Trophoblast cell (in vitro differentiated cells and primary cell): Measurements from ENCODE around the gene SLCO2A1.

ENCODE experiments used
- DNase-seq, 2 donors: peaks; one replicate each; pipeline ENCODE4 v3.0.0-alpha.2; 2016
- H2AFZ ChIP-seq: 2 replicates; pipeline ENCODE4 v1.6.1; 2013; ENCODE audit warnings: low read length, moderate library complexity, mild to moderate bottlenecking; ENCODE audit not compliant: insufficient read depth, poor library complexity
- H2AK5ac ChIP-seq: 2 replicates; pipeline ENCODE4 v1.6.1; 2013; ENCODE audit warnings: mild to moderate bottlenecking, low read length
- H2BK120ac ChIP-seq: 2 replicates; pipeline ENCODE4 v1.6.1; 2013; ENCODE audit warnings: low read length, mild to moderate bottlenecking, moderate library complexity; ENCODE audit not compliant: insufficient read depth, poor library complexity
- H2BK12ac ChIP-seq: 2 replicates; pipeline ENCODE4 v1.6.1; 2013; ENCODE audit warnings: mild to moderate bottlenecking, low read length, moderate library complexity
- H2BK5ac ChIP-seq: 2 replicates; pipeline ENCODE4 v1.6.1; 2013; ENCODE audit warnings: low read length, low read depth, moderate library complexity, mild to moderate bottlenecking; ENCODE audit not compliant: poor library complexity
- H3K14ac ChIP-seq: 2 replicates; pipeline ENCODE4 v1.6.1; 2013; ENCODE audit warnings: mild to moderate bottlenecking, low read length
- H3K18ac ChIP-seq: 2 replicates; pipeline ENCODE4 v1.6.1; 2013; ENCODE audit warnings: mild to moderate bottlenecking, low read length
- H3K23ac ChIP-seq: 2 replicates; pipeline ENCODE4 v1.6.1; 2013; ENCODE audit warnings: low read length
- H3K27ac ChIP-seq: 2 replicates; pipeline ENCODE4 v1.5.1; 2013; ENCODE audit warnings: low read depth, mild to moderate bottlenecking, inconsistent platforms, low read length, moderate library complexity
- H3K27me3 ChIP-seq: 2 replicates; pipeline ENCODE4 v1.6.1; 2013; ENCODE audit warnings: inconsistent platforms, mild to moderate bottlenecking, low read length, moderate library complexity; ENCODE audit not compliant: insufficient read depth
- H3K36me3 ChIP-seq, 2 experiments: 1 replicate in 1 of 2; 2 replicates in 1 of 2; pipeline ENCODE4 v1.6.1; 2013; ENCODE audit warnings: low read length in 2 of 2, mild to moderate bottlenecking in 2 of 2, moderate library complexity in 1 of 2; ENCODE audit not compliant: insufficient read depth in 2 of 2, control insufficient read depth in 1 of 2
- H3K4ac ChIP-seq: 2 replicates; pipeline ENCODE4 v1.6.1; 2013; ENCODE audit warnings: low read depth, mild to moderate bottlenecking, low read length, moderate library complexity
- H3K4me1 ChIP-seq, 2 experiments: 1 replicate in 1 of 2; 2 replicates in 1 of 2; pipeline ENCODE4 v1.6.1; 2013; ENCODE audit warnings: low read length in 2 of 2, mild to moderate bottlenecking in 2 of 2, moderate library complexity in 1 of 2; ENCODE audit not compliant: insufficient read depth in 2 of 2, control insufficient read depth in 1 of 2
- H3K4me2 ChIP-seq: 2 replicates; pipeline ENCODE4 v1.6.1; 2013; ENCODE audit warnings: inconsistent platforms, mild to moderate bottlenecking, low read length, moderate library complexity
- H3K4me3 ChIP-seq: 2 replicates; pipeline ENCODE4 v1.5.1; 2013; ENCODE audit warnings: mild to moderate bottlenecking, low read depth, low read length, inconsistent platforms
- H3K79me1 ChIP-seq: one replicate; pipeline ENCODE4 v1.6.1; 2013; ENCODE audit warnings: low read length
- H3K79me2 ChIP-seq: 2 replicates; pipeline ENCODE4 v1.6.1; 2013; ENCODE audit warnings: low read length, mild to moderate bottlenecking; ENCODE audit not compliant: control insufficient read depth, insufficient read depth, poor library complexity
- H3K9ac ChIP-seq: 2 replicates; pipeline ENCODE4 v1.6.1; 2013; ENCODE audit warnings: mild to moderate bottlenecking, low read length
- H3K9me3 ChIP-seq: 2 replicates; pipeline ENCODE4 v1.6.1; 2013; ENCODE audit warnings: low read depth, mild to moderate bottlenecking, control low read depth, inconsistent platforms, low read length; ENCODE audit not compliant: insufficient read depth
- H4K12ac ChIP-seq: 2 replicates; pipeline ENCODE4 v1.6.1; 2013; ENCODE audit warnings: low read depth, mild to moderate bottlenecking, low read length, moderate library complexity
- H4K8ac ChIP-seq: 2 replicates; pipeline ENCODE4 v1.6.1; 2013; ENCODE audit warnings: low read depth, mild to moderate bottlenecking, low read length, moderate library complexity
- H4K91ac ChIP-seq: one replicate; pipeline ENCODE4 v1.6.1; 2013; ENCODE audit warnings: low read depth, mild to moderate bottlenecking, low read length, moderate library complexity
- WGBS: extraction: QIAGEN DNeasy Blood & Tissue Kit; methylation state at CpG from one replicate; pipeline ENCODE4 v1.1.7; 2013; ENCODE audit warnings: missing lambda C conversion rate; ENCODE audit not compliant: insufficient read length, insufficient coverage; ENCODE audit errors: extremely low coverage; 5-methylcytosine and 5-hydroxymethylcytosine counted together

The SLCO2A1 gene

GRCh38 chr3:134052370-134052769 is 22.6 kb upstream of the SLCO2A1 start:
- no peak overlapping the region for H2BK12ac ChIP-seq
- no peak overlapping the region for H4K12ac ChIP-seq
- no peaks in the 10 kb centered on the region for H3K27me3 ChIP-seq
- H3K4me1 ChIP-seq: peaks cover 10 to 18% of the 10 kb centered on the region in 2 experiments
- H3K4ac ChIP-seq: no peak overlapping the region
- DNase-seq: no peak
- H2AFZ ChIP-seq: no peak overlapping the region
- no peak overlapping the region for H3K4me3 ChIP-seq
- WGBS: no CpG with 5 or more reads among the region's 4 CpGs
- no peak overlapping the region for H2AK5ac ChIP-seq
- H3K27ac ChIP-seq: no peak overlapping the region
- H3K79me2 ChIP-seq: no peaks in the 10 kb centered on the region
- H3K18ac ChIP-seq: no peak overlapping the region
- H2BK5ac ChIP-seq: no peak overlapping the region
- H4K91ac ChIP-seq: no peak overlapping the region
- no peaks in the 10 kb centered on the region for H3K9me3 ChIP-seq
- H3K23ac ChIP-seq: no peak overlapping the region
- no peak overlapping the region for H2BK120ac ChIP-seq
- no peak overlapping the region for H3K9ac ChIP-seq
- H3K14ac ChIP-seq: no peak overlapping the region
- H3K36me3 ChIP-seq: no peaks in the 10 kb centered on the region
- no peak overlapping the region for H4K8ac ChIP-seq
- no peak overlapping the region for H3K4me2 ChIP-seq
- H3K79me1 ChIP-seq: peaks cover 9% of the 10 kb centered on the region

DNA sequence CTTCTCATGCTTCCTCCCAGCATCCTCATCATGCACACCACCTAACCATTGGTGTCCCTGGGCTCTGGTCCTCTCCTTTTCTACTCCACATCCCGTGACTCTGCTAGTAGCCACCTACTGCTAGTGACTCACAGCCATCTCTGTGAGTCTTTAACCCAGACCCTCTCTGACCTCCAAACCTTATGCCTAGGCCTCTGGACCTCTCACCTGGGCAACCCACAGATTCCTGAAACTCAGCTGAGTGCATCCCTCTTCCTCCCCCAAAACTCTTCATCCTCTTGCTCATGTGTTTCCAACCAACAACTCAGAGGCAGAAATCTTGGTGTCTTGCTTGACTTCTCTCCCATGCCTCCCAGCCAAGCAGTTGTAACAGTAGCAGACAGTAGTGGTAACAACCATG is 20.0 kb upstream of the SLCO2A1 start:
- no peak overlapping the region for H3K14ac ChIP-seq
- no peak for DNase-seq
- no peak overlapping the region for H2AK5ac ChIP-seq
- no peak overlapping the region for H2BK12ac ChIP-seq
- no peak overlapping the region for H3K23ac ChIP-seq
- H3K4me3 ChIP-seq: no peak overlapping the region
- H2AFZ ChIP-seq: no peak overlapping the region
- H3K4me1 ChIP-seq: peaks cover 0 to 4% of the 10 kb centered on the region in 2 experiments
- H3K27me3 ChIP-seq: no peaks in the 10 kb centered on the region
- no peak overlapping the region for H4K12ac ChIP-seq
- no peak overlapping the region for H4K91ac ChIP-seq
- no CpG with 5 or more reads among the region's 1 CpG for WGBS
- no peak overlapping the region for H2BK120ac ChIP-seq
- no peak overlapping the region for H2BK5ac ChIP-seq
- H3K27ac ChIP-seq: no peak overlapping the region
- no peaks in the 10 kb centered on the region for H3K36me3 ChIP-seq
- H4K8ac ChIP-seq: no peak overlapping the region
- H3K9me3 ChIP-seq: peaks cover 5% of the 10 kb centered on the region
- no peak overlapping the region for H3K18ac ChIP-seq
- no peak overlapping the region for H3K4ac ChIP-seq
- no peak overlapping the region for H3K4me2 ChIP-seq
- no peak overlapping the region for H3K9ac ChIP-seq
- H3K79me2 ChIP-seq: no peaks in the 10 kb centered on the region
- no peaks in the 10 kb centered on the region for H3K79me1 ChIP-seq

DNA sequence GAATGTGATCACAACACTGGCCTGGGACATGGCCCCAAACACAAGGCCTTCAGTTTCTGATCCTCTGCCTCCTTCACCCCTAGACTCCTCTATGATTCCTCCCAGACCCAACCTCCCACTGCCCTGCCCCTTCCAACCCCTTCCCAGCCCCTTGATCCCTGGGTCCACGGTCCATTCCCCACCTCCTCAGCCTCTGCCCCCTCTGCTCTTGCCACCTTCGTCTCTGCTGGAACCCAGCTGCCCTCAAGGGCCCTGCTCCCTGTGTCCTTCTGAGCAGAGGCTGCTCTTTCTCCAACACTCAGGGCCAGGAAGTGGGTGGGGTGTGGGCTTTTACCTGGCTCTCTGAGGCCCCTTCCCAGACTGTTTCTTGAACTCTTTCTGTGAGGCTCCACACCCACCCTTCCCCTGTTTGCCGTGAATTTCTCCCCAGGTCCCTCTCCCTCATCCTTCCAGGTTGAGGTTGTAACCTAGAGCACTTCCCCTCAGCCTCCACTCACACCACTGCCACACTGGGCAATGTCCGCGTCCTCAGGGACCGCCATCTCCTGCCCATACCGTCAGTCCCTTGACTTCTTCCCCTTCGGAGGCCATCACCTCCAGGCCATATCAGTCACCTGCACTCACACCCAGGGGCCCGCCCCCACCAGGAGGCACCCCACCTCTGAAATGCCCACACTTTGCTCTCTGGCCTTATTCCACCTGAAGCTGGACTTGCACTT is 18.7 kb upstream of the SLCO2A1 start:
- DNase-seq: no peak
- no CpG with 5 or more reads among the region's 9 CpGs for WGBS

GRCh38 chr3:134044459-134044858 is 14.7 kb upstream of the SLCO2A1 start:
- H3K18ac ChIP-seq: no peak overlapping the region
- H4K12ac ChIP-seq: no peak overlapping the region
- no peaks in the 10 kb centered on the region for H3K27me3 ChIP-seq
- H3K4me2 ChIP-seq: no peak overlapping the region
- H2AK5ac ChIP-seq: no peak overlapping the region
- peaks cover 2% of the 10 kb centered on the region in 2 experiments for H3K4me1 ChIP-seq
- H2AFZ ChIP-seq: no peak overlapping the region
- no peak overlapping the region for H4K8ac ChIP-seq
- H3K79me2 ChIP-seq: no peaks in the 10 kb centered on the region
- no peak overlapping the region for H3K9ac ChIP-seq
- no peaks in the 10 kb centered on the region for H3K36me3 ChIP-seq
- no peak overlapping the region for H2BK120ac ChIP-seq
- no peak overlapping the region for H3K4me3 ChIP-seq
- no peak for DNase-seq
- peaks cover 5% of the 10 kb centered on the region for H3K9me3 ChIP-seq
- no peak overlapping the region for H3K14ac ChIP-seq
- H3K79me1 ChIP-seq: no peaks in the 10 kb centered on the region
- no peak overlapping the region for H4K91ac ChIP-seq
- no peak overlapping the region for H3K27ac ChIP-seq
- no peak overlapping the region for H2BK5ac ChIP-seq
- H3K4ac ChIP-seq: no peak overlapping the region
- no peak overlapping the region for H3K23ac ChIP-seq
- H2BK12ac ChIP-seq: no peak overlapping the region

More for the DNA sequence above, 18.7 kb upstream of the SLCO2A1 start:
- H2BK12ac ChIP-seq: peak overlapping the region; percentile 26
- H2AK5ac ChIP-seq: no peak overlapping the region
- H3K27ac ChIP-seq: no peak overlapping the region
- H3K14ac ChIP-seq: no peak overlapping the region
- no peaks in the 10 kb centered on the region for H3K36me3 ChIP-seq
- no peak overlapping the region for H3K23ac ChIP-seq
- H3K79me1 ChIP-seq: no peaks in the 10 kb centered on the region
- no peak overlapping the region for H2BK5ac ChIP-seq
- no peak overlapping the region for H3K9ac ChIP-seq
- H4K12ac ChIP-seq: no peak overlapping the region
- no peak overlapping the region for H4K91ac ChIP-seq
- H2BK120ac ChIP-seq: no peak overlapping the region
- no peak overlapping the region for H3K4ac ChIP-seq
- no peak overlapping the region for H3K4me3 ChIP-seq
- H3K27me3 ChIP-seq: no peaks in the 10 kb centered on the region
- peaks cover 5% of the 10 kb centered on the region for H3K9me3 ChIP-seq
- H3K4me2 ChIP-seq: no peak overlapping the region
- no peak overlapping the region for H4K8ac ChIP-seq
- H3K4me1 ChIP-seq: peaks cover 0 to 4% of the 10 kb centered on the region in 2 experiments
- H3K79me2 ChIP-seq: no peaks in the 10 kb centered on the region
- no peak overlapping the region for H2AFZ ChIP-seq
- H3K18ac ChIP-seq: no peak overlapping the region
